ENCODE results near the gene GGT6. TPM values are rescaled to one million over a fixed set of nuclear protein-coding genes. Genes with fewer than 3 reads are reported as not detected.

GGT6 gene
- polyA plus RNA-seq, 1 of the 3 experiments (the other 2 are of a cell fraction) = not detected

GRCh38 chr17:4593021-4593421 lies 32.6 kb upstream of the GGT6 start:
- H3K9me3 ChIP-seq = no peaks in the 10 kb centered on the region
- no peak overlapping the region for H3K4me3 ChIP-seq (ENCODE audit: low read depth in 2 of 2, low read length in 1 of 2)
- WGBS (ENCODE audit: low lambda C conversion rate) = 81% methylated on average over 11 of the region's 14 CpGs
- H3K9me2 ChIP-seq = no peaks in the 10 kb centered on the region
- no peaks in the 10 kb centered on the region for H3F3A ChIP-seq (replicated peaks; ENCODE audit: insufficient read depth)
- CTCF ChIA-PET = interaction anchor here (2.1 to 9.7 kb wide), 3 partner anchors 9 to 33 kb away, joined by 11 to 75 read pairs (median 19); partner anchors contain the start of gene SMTNL2
- H4K20me1 ChIP-seq (ENCODE audit: insufficient read depth) = no peaks in the 10 kb centered on the region
- no peak for DNase-seq
- H3K27me3 ChIP-seq (ENCODE audit: insufficient read depth) = peaks cover 28% of the 10 kb centered on the region
- no peak overlapping the region for H3K9ac ChIP-seq
- POLR2A ChIA-PET = no interaction called here
- H3K27ac ChIP-seq (ENCODE audit: low read depth in 2 of 2, low read length in 1 of 2) = no peak overlapping the region
- H3K36me3 ChIP-seq (replicated peaks in 1 of 2; ENCODE audit: control insufficient read depth in 1 of 2, insufficient read depth in 2 of 2, low read length in 1 of 2) = no peaks in the 10 kb centered on the region
- no peak overlapping the region for H3K4me2 ChIP-seq
- TF ChIP-seq CTCF (IDR thresholded peaks at IDR 0.05) (no peak), MEF2A (IDR thresholded peaks at IDR 0.05; ENCODE audit: borderline replicate concordance, low read depth) (no peak), TCF12 (IDR thresholded peaks at IDR 0.05) (no peak), EP300 (IDR thresholded peaks at IDR 0.05; ENCODE audit: borderline replicate concordance in 1 of 2, low read depth in 1 of 2, low read length in 1 of 2) (no peak), TEAD4 (IDR thresholded peaks at IDR 0.05; ENCODE audit: borderline replicate concordance, insufficient read depth) (no peak), PBX3 (IDR thresholded peaks at IDR 0.05) (no peak), YY1 (IDR thresholded peaks at IDR 0.05; ENCODE audit: low read depth) (no peak), POLR2AphosphoS5 (IDR thresholded peaks at IDR 0.05; ENCODE audit: low read depth, low read length) (no peak), FOXJ3 (CRISPR knock-in tag; IDR thresholded peaks at IDR 0.05) (no peak), RFX5 (IDR thresholded peaks at IDR 0.05; ENCODE audit: low read length) (no peak)
- H3K79me2 ChIP-seq (ENCODE audit: insufficient read depth) = no peaks in the 10 kb centered on the region
- peaks cover 0 to 19% of the 10 kb centered on the region in 2 experiments; a peak in 1 of 4 replicates for H3K4me1 ChIP-seq (ENCODE audit: control insufficient read depth in 1 of 2, insufficient read depth in 2 of 2, low read depth in 1 of 2, low read length in 1 of 2)
- no peak overlapping the region for H2AFZ ChIP-seq (ENCODE audit: low read depth)

- no peak overlapping the region for H3K4me2 ChIP-seq
- peaks cover 0 to 25% of the 10 kb centered on the region in 2 experiments; a peak in 1 of 4 replicates for H3K4me1 ChIP-seq (ENCODE audit: control insufficient read depth in 1 of 2, insufficient read depth in 2 of 2, low read depth in 1 of 2, low read length in 1 of 2)
- CTCF ChIA-PET = interaction anchor here (0.7 to 9.7 kb wide), 5 partner anchors 8 to 36 kb away, joined by 3 to 75 read pairs (median 11); partner anchors contain the start of gene SMTNL2
- H3K4me3 ChIP-seq (ENCODE audit: low read depth in 2 of 2, low read length in 1 of 2) = no peak overlapping the region
- H3K9ac ChIP-seq = no peak overlapping the region
- no peaks in the 10 kb centered on the region for H3K36me3 ChIP-seq (replicated peaks in 1 of 2; ENCODE audit: control insufficient read depth in 1 of 2, insufficient read depth in 2 of 2, low read length in 1 of 2)
- no peaks in the 10 kb centered on the region for H3F3A ChIP-seq (replicated peaks; ENCODE audit: insufficient read depth)
- no peaks in the 10 kb centered on the region for H3K79me2 ChIP-seq (ENCODE audit: insufficient read depth)
- H3K9me3 ChIP-seq = no peaks in the 10 kb centered on the region
- no peak overlapping the region for H2AFZ ChIP-seq (ENCODE audit: low read depth)
- TF ChIP-seq POLR2AphosphoS5 (IDR thresholded peaks at IDR 0.05; ENCODE audit: low read depth, low read length) (no peak), RXRA (IDR thresholded peaks at IDR 0.05; ENCODE audit: borderline replicate concordance, low read depth) (no peak), TEAD4 (IDR thresholded peaks at IDR 0.05; ENCODE audit: borderline replicate concordance, insufficient read depth) (no peak), MAX (IDR thresholded peaks at IDR 0.05; ENCODE audit: low read depth) (no peak), USF1 (IDR thresholded peaks at IDR 0.05; ENCODE audit: borderline replicate concordance, low read depth) (no peak), MXI1 (IDR thresholded peaks at IDR 0.05; ENCODE audit: low read depth, low read length) (no peak)
- POLR2A ChIA-PET = interaction anchor here (1.4 kb wide), 1 partner anchor 37 kb away, joined by 5 read pairs; the partner anchor contains the start of gene MYBBP1A
- H3K27ac ChIP-seq (ENCODE audit: low read depth in 2 of 2, low read length in 1 of 2) = no peak overlapping the region
- no peaks in the 10 kb centered on the region for H3K9me2 ChIP-seq
- no peak for DNase-seq
- 52% methylated on average over 10 of the region's 11 CpGs for WGBS (ENCODE audit: low lambda C conversion rate)
- H4K20me1 ChIP-seq (ENCODE audit: insufficient read depth) = no peaks in the 10 kb centered on the region
- peaks cover 34% of the 10 kb centered on the region for H3K27me3 ChIP-seq (ENCODE audit: insufficient read depth)
Measured at GRCh38 chr17:4592240-4593005, 32.0 kb upstream of the GGT6 start.

All from SK-N-SH (cell line).